Activated CD8-positive, alpha-beta memory T cell treated with anti-CD3 and anti-CD28 coated beads for 4 hours (primary cell): ENCODE results near the gene TRPV2.

Experiments
- DNase-seq, 2 donors: peaks; one replicate each; pipeline ENCODE4 v3.0.0-alpha.2; 2020; ENCODE audit warnings: low read depth in 2 of 2

Gene TRPV2

DNA sequence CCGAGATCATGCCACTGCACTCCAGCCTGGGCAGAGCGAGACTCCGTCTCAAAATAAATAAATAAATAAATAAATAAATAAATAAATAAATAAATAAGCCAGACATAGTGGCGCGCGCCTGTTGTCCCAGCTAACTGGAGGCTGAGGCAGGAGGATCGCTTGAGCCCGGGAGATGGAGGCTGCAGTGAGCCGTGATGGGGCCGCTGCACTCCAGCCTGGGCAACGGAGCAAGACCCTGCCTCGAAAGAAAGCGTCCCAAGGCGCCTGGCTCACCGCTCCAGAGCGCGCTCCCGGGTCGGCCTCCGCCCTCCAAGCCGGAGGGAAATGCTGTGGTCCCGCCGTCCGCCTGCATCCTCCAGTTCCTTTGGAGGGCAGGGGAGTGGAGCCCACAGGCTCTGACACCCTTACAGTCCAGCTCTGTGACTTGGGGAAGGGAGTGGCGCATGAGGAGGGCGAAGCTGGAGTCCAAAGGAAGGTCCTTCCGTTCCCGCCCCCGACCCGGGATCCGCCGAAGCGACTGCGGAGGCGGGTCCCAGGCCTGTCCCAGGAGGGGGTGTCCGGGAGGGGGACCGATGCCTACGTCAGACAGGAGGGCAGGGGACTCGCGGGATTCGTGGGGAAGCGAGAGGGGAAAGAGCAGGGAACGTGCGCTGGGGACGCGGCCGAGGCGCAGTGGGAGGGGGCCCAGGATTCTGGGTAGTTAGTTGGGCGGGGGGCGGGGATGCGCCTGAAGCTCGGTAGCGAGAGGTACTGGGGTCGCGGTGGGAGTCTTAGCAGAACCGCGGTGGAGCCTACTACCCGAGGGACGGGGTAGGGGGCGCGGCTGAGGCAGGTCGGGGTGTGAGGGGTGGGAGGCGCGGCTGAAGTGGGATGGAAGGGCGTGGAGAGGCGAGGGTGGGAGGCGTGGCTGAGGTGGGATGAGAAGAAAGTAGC is 8.4 kb upstream of the TRPV2 start:
- no peak for DNase-seq

DNA sequence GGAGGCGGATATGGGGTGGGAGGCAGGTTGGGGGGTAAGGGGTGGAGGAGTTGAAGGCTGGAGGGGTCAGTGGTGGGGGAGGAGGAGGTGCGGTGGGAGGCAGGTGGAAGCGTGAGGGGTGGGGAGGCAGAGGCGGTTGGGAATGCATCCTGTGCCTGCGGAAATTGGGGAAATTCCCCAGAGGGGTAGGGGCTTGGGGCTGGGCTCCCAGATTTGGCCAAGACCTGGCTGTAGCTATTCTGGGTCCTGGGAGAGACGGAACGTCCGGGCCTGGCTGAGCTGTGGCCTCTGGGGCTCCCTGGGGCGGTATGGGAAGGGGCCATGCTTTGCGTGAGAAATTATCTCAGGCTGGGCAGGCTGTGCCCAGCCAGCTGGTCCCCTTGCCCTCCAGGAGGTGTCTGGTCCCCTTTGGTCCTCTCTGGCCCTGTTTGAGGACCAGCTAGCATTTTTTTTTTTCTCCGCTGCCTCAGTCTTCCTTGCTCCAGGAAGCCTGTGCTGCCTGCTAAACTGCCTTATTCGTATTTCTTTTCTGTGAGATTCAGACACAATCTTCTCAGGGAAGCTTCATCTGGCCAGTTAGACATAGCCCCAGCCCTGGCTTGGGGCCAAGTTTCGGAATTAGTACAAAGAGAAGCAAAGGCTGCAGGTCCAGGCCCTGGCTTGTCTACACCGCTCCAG is 7.3 kb upstream of the TRPV2 start:
- no peak for DNase-seq

DNA sequence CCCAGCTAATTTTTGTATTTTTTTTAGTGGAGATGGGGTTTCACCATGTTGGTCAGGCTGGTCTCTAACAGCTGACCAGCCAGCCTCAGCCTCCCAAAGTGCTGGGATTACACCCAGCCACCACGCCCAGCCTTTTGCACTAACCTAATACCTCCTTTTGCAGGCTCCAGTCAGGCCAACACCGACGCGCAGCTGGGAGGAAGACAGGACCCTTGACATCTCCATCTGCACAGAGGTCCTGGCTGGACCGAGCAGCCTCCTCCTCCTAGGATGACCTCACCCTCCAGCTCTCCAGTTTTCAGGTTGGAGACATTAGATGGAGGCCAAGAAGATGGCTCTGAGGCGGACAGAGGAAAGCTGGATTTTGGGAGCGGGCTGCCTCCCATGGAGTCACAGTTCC is 2.0 kb downstream of the TRPV2 start:
- DNase-seq: no peak

DNA sequence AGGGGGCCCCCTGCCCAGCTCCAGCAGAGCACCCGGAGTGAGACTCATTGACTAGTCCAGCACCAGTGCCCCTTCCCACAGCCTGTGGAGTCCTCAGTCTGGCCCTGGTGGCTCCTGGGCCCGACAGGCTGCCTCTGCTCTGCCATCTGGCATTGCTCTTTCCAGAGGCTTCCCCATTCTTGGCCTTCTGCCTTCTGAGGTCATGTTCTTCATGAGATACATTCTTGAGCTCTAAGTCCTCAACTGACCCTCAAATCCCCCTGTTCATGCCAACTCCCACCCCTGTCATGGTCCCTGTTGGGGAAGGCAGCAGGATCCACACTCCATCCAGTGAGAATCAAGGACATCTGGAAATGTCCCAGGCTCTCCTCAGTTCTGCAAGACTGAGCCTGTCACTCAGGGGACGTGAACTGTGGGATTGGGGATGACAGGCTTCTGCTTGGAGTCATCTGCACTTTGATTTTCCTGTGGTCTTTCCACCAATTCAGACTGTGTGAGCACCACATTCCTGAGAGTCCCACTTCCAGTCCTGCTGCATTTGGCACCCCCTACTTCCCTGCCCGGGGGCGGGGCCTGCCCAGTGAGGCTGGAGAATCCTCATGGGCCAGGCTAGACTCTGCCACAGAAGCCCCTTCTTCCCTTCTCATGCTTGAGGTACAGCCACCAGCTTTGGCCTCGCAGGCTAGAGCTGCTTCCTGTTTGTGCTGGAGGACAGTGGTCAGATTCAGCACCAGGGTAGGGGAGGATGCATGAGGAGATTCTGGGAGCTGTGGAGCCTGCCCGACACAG is 2.7 kb downstream of the TRPV2 start:
- no peak for DNase-seq

DNA sequence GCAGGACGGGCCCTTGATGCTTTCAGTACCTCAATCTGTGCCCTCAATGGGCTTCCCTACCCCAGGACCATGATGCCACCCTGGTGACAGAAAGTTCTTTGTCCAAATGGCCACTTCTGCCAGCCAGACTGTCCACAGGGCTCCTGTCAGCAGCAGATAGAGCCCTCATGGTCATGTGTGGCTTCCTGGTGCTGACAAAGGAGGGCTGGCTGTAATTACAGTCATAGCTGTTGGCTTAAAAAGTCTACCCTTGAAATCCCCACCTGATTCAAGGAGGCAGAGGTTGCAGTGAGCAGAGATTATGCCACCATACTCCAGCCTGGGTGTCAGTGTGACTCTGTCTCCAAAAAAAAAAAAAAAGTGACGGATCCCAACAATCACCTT is 3.3 kb downstream of the TRPV2 start:
- DNase-seq: no peak

DNA sequence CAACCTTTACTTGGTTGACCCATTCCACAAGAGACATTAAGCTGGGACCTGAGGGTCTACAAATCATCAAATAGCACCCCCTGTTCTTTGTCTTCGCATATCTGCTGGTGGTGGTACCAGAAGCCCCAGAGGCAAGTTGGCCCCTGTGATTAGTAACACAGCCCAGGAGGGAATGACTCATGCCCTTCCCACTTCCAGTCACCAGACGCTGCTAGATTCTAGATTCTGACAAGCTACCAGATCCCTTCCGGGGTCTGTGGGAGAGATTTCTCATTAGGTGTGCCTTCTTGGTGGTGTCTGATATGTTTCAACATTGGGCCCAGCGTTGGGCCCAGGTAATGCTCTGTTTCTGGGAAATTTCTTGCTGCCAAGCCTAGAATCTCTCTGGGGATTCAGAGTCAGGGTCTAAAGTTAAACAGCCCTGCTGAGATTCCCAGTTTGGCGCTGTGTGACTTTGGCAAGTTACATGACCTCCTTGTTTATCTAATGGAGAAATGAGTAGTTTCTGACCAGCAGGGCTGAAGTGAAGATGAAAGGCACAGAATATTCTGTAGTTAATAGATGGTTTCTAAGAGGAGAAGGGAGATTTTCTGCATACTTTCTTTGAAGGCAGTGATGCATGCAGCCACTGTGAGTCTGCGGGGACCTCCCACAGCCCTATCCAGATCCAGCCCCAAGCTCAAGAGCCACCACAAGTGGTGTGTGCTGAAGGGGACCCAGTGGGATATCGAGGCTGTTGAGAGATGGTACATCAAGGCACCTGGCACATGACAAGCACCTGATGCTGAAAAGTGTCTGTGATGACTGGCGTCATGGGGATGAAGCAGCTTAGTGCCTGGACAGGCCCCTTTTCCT is 3.9 kb downstream of the TRPV2 start:
- DNase-seq: peak in 1 of 2 donors; percentile 62

- no peak for DNase-seq
Measured at GRCh38 chr17:16419929-16420271, 4.5 kb downstream of the TRPV2 start.

- DNase-seq: no peak
Measured at GRCh38 chr17:16422416-16422815, 7.0 kb downstream of the TRPV2 start.

DNA sequence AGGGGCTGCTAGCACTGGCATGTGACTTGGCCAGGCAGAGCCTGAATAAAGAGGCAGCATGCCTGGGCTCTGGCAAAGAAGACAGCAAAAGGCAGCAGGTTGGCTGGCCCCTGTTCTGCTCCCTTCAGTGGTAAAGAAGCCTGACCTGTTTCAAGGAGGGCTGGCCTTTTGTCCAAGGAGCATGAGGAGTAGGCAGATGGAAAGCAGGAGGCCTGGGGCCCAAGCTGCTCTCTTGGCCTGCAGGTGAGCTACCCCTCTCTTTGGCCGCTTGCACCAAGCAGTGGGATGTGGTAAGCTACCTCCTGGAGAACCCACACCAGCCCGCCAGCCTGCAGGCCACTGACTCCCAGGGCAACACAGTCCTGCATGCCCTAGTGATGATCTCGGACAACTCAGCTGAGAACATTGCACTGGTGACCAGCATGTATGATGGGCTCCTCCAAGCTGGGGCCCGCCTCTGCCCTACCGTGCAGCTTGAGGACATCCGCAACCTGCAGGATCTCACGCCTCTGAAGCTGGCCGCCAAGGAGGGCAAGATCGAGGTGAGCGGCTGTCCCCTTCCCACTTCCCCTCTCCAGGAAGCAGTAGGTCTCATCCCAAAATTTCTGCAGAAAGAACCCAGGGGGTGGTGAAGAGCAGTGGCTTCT is 8.0 kb downstream of the TRPV2 start:
- DNase-seq: no peak

DNA sequence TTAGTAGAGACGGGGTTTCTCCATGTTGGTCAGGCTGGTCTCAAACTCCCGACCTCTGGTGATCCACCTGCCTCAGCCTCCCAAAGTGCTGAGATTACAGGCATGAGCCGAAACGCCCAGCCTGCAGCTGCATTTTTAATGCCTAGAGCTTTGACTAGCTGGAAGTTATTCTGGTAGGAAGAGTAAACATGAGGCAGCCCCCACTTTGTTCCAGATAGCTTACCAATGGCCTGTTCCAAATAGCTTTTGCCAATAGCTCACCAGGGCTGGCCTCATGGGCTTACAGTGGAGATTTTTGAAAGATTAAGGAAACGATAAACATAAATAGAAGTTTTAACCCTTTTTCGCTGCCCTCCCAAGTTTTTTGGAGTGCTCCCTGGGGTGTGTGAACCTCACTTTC is 9.8 kb downstream of the TRPV2 start:
- DNase-seq: no peak

DNA sequence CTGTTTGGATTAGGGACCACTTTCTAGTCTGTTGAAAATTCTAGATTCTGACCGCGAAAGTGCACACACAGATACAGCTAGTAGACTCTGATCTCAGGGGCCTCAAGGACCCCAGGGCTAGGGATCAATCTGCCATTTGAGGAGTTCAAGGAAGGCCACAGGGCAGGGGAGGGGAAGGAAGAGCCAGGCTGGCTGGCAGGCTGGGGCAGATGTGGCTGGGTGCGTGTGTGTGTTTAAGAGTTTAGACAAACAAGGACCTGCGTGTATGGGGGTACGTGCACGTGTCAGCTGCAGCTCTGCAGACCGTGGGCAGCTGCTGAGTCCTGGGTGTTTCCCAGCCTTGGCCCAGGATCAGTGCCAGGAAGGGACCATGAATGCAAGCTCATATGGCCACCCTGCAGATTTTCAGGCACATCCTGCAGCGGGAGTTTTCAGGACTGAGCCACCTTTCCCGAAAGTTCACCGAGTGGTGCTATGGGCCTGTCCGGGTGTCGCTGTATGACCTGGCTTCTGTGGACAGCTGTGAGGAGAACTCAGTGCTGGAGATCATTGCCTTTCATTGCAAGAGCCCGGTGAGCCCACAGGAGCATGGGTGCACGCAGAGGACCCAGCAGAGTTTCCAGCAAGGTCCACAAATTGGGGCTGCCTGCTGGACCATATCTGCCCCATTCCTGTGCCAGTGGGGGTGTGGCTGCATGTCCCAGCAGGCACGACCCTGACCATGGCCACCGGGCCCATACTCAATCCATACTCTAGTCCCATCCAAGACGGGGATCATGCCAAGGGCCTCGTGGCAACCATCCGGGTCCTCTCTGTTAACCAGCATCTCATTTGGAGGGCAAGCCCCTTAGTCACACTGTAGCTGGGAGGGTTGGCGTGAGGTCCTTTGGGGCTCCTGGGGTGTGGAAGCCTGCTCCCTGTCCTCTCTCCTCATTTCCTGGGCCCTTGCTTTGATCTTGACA is 10.6 kb downstream of the TRPV2 start:
- DNase-seq: no peak

DNA sequence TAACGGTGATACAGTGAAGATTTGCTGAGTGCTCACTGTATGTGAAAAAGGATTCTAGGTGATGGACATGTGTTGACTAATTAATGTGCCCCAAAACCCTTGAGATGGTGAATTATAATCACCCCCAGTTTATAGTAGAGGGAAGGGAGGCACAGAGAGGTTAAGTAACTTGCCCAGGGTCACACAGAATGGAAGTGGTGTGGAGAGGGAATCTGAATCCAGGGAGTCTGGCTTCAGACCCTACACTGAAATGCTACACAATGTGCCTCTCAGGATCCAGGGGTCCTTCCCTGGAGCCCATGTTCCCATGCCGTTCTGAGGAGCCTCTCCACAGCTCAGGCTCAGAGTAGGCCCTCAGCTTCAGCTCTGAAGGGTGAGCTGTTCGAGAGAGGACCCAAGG is 11.6 kb downstream of the TRPV2 start:
- DNase-seq: no peak

DNA sequence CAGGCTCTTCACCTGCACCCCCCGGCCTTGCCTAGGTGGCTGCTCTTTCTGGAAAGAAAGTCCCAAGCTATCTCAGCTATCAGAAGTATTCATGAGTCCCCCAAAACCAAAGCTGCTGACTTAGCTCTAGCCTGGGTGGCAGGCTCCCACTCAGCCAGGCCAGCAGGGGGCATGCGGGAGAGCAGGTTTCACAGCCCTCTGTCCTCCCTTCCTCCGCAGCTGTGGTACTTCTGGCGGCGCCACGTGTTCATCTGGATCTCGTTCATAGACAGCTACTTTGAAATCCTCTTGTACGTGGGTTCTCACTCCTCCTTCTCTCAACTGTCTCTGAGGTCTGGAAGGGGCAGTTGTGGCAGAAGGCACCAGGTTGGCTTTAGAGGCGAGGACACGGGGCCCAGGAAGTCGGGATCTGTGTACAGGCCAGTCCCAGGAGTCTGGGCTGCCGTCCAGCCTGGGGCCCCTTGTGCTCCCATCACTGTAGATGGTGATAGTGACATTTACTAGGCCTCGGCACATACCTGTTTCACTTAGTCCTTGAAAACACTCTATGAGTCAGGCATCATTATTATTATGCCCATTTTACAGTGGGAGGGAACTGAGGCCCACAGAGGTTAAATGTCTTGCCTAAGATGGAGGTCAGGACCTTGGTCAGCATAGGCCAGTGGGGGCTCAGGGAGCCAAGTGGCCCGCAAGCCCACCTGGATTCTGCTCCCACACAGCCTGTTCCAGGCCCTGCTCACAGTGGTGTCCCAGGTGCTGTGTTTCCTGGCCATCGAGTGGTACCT is 12.9 kb downstream of the TRPV2 start:
- DNase-seq: no peak

- DNase-seq: no peak
Measured at GRCh38 chr17:16429083-16429482, 13.7 kb downstream of the TRPV2 start.

DNA sequence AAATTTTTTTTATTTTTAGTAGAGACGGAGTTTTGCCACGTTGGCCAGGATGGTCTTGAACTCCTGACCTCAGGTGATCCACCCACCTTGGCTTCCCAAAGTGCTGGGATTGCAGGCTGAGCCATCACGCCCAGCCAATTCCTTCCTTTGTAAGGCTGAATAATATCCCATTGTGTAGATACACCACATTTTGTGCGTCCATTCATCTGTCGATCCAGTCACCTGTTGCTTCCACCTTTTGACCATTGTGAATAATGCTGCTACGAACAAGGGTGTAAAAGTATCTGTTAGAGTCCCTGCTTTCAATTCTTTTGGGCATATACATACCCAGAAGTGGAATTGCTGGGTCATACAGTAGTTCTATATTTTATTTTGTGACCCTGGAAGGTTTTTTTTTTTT is 15.3 kb downstream of the TRPV2 start:
- DNase-seq: no peak

GRCh38 chr17:16432017-16432416 is 16.6 kb downstream of the TRPV2 start:
- no peak for DNase-seq

DNA sequence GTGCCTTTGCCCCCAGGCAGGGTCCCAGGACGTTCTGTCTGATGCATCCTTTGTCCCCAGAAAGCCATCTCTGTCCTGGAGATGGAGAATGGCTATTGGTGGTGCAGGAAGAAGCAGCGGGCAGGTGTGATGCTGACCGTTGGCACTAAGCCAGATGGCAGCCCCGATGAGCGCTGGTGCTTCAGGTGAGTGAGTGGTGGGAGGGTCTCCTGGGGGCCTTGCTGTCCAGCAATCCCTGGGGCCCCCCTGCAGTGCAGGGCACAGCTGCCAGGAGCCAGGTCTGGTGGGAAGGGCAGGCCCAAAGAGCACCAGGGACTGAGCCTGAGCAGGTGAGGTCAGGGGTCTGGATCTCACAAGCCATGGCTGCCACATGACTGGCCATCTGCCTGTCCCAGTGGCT is 18.1 kb downstream of the TRPV2 start:
- no peak for DNase-seq

DNA sequence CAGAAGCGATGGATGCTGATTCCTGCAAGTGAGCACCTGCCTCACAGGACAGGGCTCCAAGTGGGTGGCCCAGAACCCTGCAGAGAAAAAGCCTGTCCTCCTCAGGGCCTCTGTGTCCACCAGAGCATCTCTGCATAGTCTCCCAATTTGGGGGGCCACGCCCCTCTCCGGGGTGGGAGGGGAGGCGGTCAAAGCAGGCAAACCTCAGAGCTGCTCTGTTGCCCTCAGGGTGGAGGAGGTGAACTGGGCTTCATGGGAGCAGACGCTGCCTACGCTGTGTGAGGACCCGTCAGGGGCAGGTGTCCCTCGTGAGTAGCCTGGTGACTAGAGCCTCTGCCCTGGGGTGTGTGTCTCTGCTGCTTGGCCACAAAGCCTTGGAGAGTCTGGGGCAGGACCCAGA is 19.3 kb downstream of the TRPV2 start:
- DNase-seq: no peak
